Astrocyte (in vitro differentiated cells and primary cell): ENCODE data around the gene PNPT1. TPM values are rescaled to one million over a fixed set of nuclear protein-coding genes. Genes with fewer than 3 reads are reported as not detected.

ENCODE experiments used
- DNase-seq: peaks from one replicate; pipeline ENCODE4 v3.0.0-alpha.2; 2010; ENCODE audit warnings: low read depth
- FAIRE-seq: peaks from 2 replicates; lab custom pipeline; 2011; peaks lifted over from hg19 to GRCh38; lab: Jason Lieb, UNC
- H2AFZ ChIP-seq: 2 replicates; pipeline ENCODE4 v1.6.0; 2012; ENCODE audit warnings: low read depth, low read length, inconsistent platforms
- H3K27ac ChIP-seq: 2 replicates; pipeline ENCODE4 v1.5.1; 2011; ENCODE audit warnings: low read depth, low read length, inconsistent platforms
- H3K27me3 ChIP-seq: 2 replicates; pipeline ENCODE4 v1.6.0; 2011; ENCODE audit warnings: low read length, inconsistent platforms; ENCODE audit not compliant: insufficient read depth
- H3K36me3 ChIP-seq: 2 replicates; pipeline ENCODE4 v1.5.1; 2011; ENCODE audit warnings: low read length, inconsistent platforms; ENCODE audit not compliant: insufficient read depth
- H3K4me1 ChIP-seq: 2 replicates; pipeline ENCODE4 v1.5.1; 2011; ENCODE audit warnings: low read length, inconsistent platforms; ENCODE audit not compliant: insufficient read depth
- H3K4me2 ChIP-seq: 2 replicates; pipeline ENCODE4 v1.6.0; 2012; ENCODE audit warnings: low read length, inconsistent platforms
- H3K4me3 ChIP-seq: 2 replicates; pipeline ENCODE4 v1.5.1; 2011; ENCODE audit warnings: low read depth, mild to moderate bottlenecking, low read length, inconsistent platforms; ENCODE audit not compliant: insufficient read depth
- H3K79me2 ChIP-seq: 2 replicates; pipeline ENCODE4 v1.6.0; 2012; ENCODE audit warnings: mild to moderate bottlenecking, low read length, inconsistent platforms; ENCODE audit not compliant: insufficient read depth
- H3K9ac ChIP-seq: 2 replicates; pipeline ENCODE4 v1.6.0; 2012; ENCODE audit warnings: mild to moderate bottlenecking, low read length, inconsistent platforms
- H3K9me3 ChIP-seq: 2 replicates; pipeline ENCODE4 v1.5.1; 2012; ENCODE audit warnings: low read depth, mild to moderate bottlenecking, low read length, inconsistent platforms; ENCODE audit not compliant: insufficient read depth
- H4K20me1 ChIP-seq: 2 replicates; pipeline ENCODE4 v1.6.0; 2012; ENCODE audit warnings: low read length, inconsistent platforms; ENCODE audit not compliant: insufficient read depth
- H3K27ac Mint-ChIP-seq: one replicate; pipeline ENCODE4 v1.8.0; 2021; ENCODE audit warnings: mild to moderate bottlenecking, mixed read lengths; ENCODE audit not compliant: unreplicated experiment
- H3K27me3 Mint-ChIP-seq: one replicate; pipeline ENCODE4 v1.8.0; 2021; ENCODE audit warnings: low read depth, mixed read lengths; ENCODE audit not compliant: unreplicated experiment
- H3K36me3 Mint-ChIP-seq: one replicate; pipeline ENCODE4 v1.8.0; 2021; ENCODE audit warnings: low read depth, mixed read lengths; ENCODE audit not compliant: unreplicated experiment
- H3K4me1 Mint-ChIP-seq: one replicate; pipeline ENCODE4 v1.8.0; 2021; ENCODE audit warnings: low read depth, mixed read lengths; ENCODE audit not compliant: unreplicated experiment
- H3K4me3 Mint-ChIP-seq: one replicate; pipeline ENCODE4 v1.8.0; 2021; ENCODE audit warnings: mild to moderate bottlenecking, moderate library complexity, mixed read lengths; ENCODE audit not compliant: unreplicated experiment
- H3K9me3 Mint-ChIP-seq: one replicate; pipeline ENCODE4 v1.8.0; 2021; ENCODE audit warnings: mild to moderate bottlenecking, mixed read lengths; ENCODE audit not compliant: unreplicated experiment
- CTCF ChIP-seq: IDR thresholded peaks from 2 replicates; pipeline ENCODE4 v1.5.1; 2011; ENCODE audit warnings: low read depth, mild to moderate bottlenecking, inconsistent platforms, low read length, moderate library complexity; ENCODE audit not compliant: insufficient read depth
- EZH2 ChIP-seq: IDR thresholded peaks from 2 replicates; pipeline ENCODE4 v1.6.1; 2012; ENCODE audit warnings: mild to moderate bottlenecking, low read length, inconsistent platforms; ENCODE audit not compliant: insufficient read depth
- total RNA-seq: library from RNA; stranded (reverse); gene quantifications from 2 replicates; pipeline ENCODE4 v1.2.1, GENCODE V29; 2021

PNPT1 gene
- total RNA-seq, 1 donor from 2014 or later = 45.7 TPM

- Mint-ChIP-seq H3K36me3 (peaks cover 9% of the 10 kb centered on the region), H3K27ac (no peak overlapping the region), H3K4me3 (peak overlapping the region; percentile 1), H3K4me1 (peaks cover 4% of the 10 kb centered on the region), H3K9me3 (no peaks in the 10 kb centered on the region), H3K27me3 (no peaks in the 10 kb centered on the region)
- no peak overlapping the region for H3K4me3 ChIP-seq
- no peak overlapping the region for H3K9ac ChIP-seq
- no peaks in the 10 kb centered on the region for H3K4me1 ChIP-seq
- H3K4me2 ChIP-seq = no peak overlapping the region
- peaks cover 20% of the 10 kb centered on the region for H4K20me1 ChIP-seq
- peaks cover 2% of the 10 kb centered on the region for H3K36me3 ChIP-seq
- H3K27me3 ChIP-seq = no peaks in the 10 kb centered on the region
- FAIRE-seq = no peak
- H2AFZ ChIP-seq = no peak overlapping the region
- DNase-seq = no peak
- peaks cover 93% of the 10 kb centered on the region for H3K79me2 ChIP-seq
- H3K9me3 ChIP-seq = no peaks in the 10 kb centered on the region
- H3K27ac ChIP-seq = no peak overlapping the region
- no peak for TF ChIP-seq CTCF
- TF ChIP-seq EZH2 = no peak
Measured at GRCh38 chr2:55609193-55609794, 84.3 kb downstream of the PNPT1 start.

- DNase-seq (no peak), FAIRE-seq (no peak)
- Mint-ChIP-seq H3K4me3 (no peak overlapping the region), H3K4me1 (peaks cover 3% of the 10 kb centered on the region), H3K27ac (no peak overlapping the region), H3K36me3 (peaks cover 4% of the 10 kb centered on the region), H3K9me3 (no peaks in the 10 kb centered on the region), H3K27me3 (no peaks in the 10 kb centered on the region)
- Histone ChIP-seq H4K20me1 (peaks cover 23% of the 10 kb centered on the region), H3K36me3 (peaks cover under 1% of the 10 kb centered on the region), H3K4me3 (no peak overlapping the region), H3K27ac (no peak overlapping the region), H3K4me1 (no peaks in the 10 kb centered on the region), H2AFZ (no peak overlapping the region), H3K79me2 (peaks cover 93% of the 10 kb centered on the region), H3K9ac (no peak overlapping the region), H3K27me3 (no peaks in the 10 kb centered on the region), H3K9me3 (no peaks in the 10 kb centered on the region), H3K4me2 (no peak overlapping the region)
- no peak for TF ChIP-seq CTCF
- no peak for TF ChIP-seq EZH2
Measured at GRCh38 chr2:55607717-55608116, 85.9 kb downstream of the PNPT1 start.

- peaks cover 9% of the 10 kb centered on the region for H3K36me3 ChIP-seq
- H3K27ac ChIP-seq = peak overlapping the region; percentile 8
- FAIRE-seq = no peak
- peaks cover 3% of the 10 kb centered on the region for H3K36me3 Mint-ChIP-seq
- H3K27ac Mint-ChIP-seq = peak overlapping the region; percentile 4
- no peaks in the 10 kb centered on the region for H3K27me3 ChIP-seq
- TF ChIP-seq CTCF = no peak
- TF ChIP-seq EZH2 = no peak
- H3K4me2 ChIP-seq = peak overlapping the region; percentile 2
- no peak overlapping the region for H3K4me3 ChIP-seq
- H3K4me3 Mint-ChIP-seq = no peak overlapping the region
- peaks cover 88% of the 10 kb centered on the region for H3K79me2 ChIP-seq
- peaks cover 33% of the 10 kb centered on the region for H4K20me1 ChIP-seq
- H2AFZ ChIP-seq = no peak overlapping the region
- no peaks in the 10 kb centered on the region for H3K9me3 Mint-ChIP-seq
- no peaks in the 10 kb centered on the region for H3K4me1 ChIP-seq
- H3K9ac ChIP-seq = peak overlapping the region; percentile 2
- no peaks in the 10 kb centered on the region for H3K9me3 ChIP-seq
- H3K27me3 Mint-ChIP-seq = no peaks in the 10 kb centered on the region
- H3K4me1 Mint-ChIP-seq = peaks cover 2% of the 10 kb centered on the region
- DNase-seq = peak; percentile 31
Measured at GRCh38 chr2:55604027-55604565, 89.5 kb downstream of the PNPT1 start.
